A549 (cell line): ENCODE data around the gene SPRYD3. TPM values are rescaled to one million over a fixed set of nuclear protein-coding genes. Genes with fewer than 3 reads are reported as not detected.

Experiments used
- ATAC-seq, 2 experiments: fragments of 200-7000 bp in 1 of 2; fragments of >200 bp in 1 of 2; cut with Nextera tagmentation in 1 of 2; cut with Tn5 transposase in 1 of 2; 3 replicates each; pipeline versions ENCODE4 v1.8.0 to v1.9.1; 2018 to 2020; ENCODE audit warnings: mild to moderate bottlenecking in 1 of 2, moderate library complexity in 1 of 2
- CTCF ChIA-PET: fragments of 300-600 bp; sonication (Branson Sonifier 250); formaldehyde crosslinking; extraction: SDS; loops from one replicate; lab custom pipeline; 2021; ENCODE audit warnings: antibody characterized with exemption, inconsistent platforms; lab: Yijun Ruan, JAX
- POLR2A ChIA-PET: fragments of 350-600 bp; formaldehyde crosslinking; extraction: SDS; loops from one replicate; lab custom pipeline; 2021; ENCODE audit warnings: antibody characterized with exemption, inconsistent platforms; lab: Yijun Ruan, JAX
- DNase-seq, 2 experiments: peaks; one replicate each; pipeline versions ENCODE4 v3.0.0 to v3.0.0-alpha.2; 2011 to 2016; ENCODE audit warnings: low read depth in 1 of 2, low spot score in 1 of 2
- FAIRE-seq: peaks from 2 replicates; lab custom pipeline; 2011; peaks lifted over from hg19 to GRCh38; lab: Jason Lieb, UNC
- H3K27ac ChIP-seq, 2 experiments: fragments of >200 bp; sonication (Bioruptor Twin); formaldehyde crosslinking; 3 replicates each; pipeline ENCODE4 v1.5.1; 2016 to 2017
- H3K4me1 ChIP-seq: fragments of >200 bp; sonication (Bioruptor Twin); formaldehyde crosslinking; 3 replicates; pipeline ENCODE4 v1.6.1; 2016
- H3K4me2 ChIP-seq: fragments of >200 bp; sonication (Bioruptor Twin); formaldehyde crosslinking; 3 replicates; pipeline ENCODE4 v1.6.1; 2016
- H3K4me3 ChIP-seq: fragments of >200 bp; sonication (Bioruptor Twin); formaldehyde crosslinking; 3 replicates; pipeline ENCODE4 v1.5.1; 2016
- H3K9me3 ChIP-seq: fragments of >200 bp; sonication (Bioruptor Twin); formaldehyde crosslinking; 3 replicates; pipeline ENCODE4 v1.6.1; 2016
- BCL3 ChIP-seq: fragments of >200 bp; sonication (Bioruptor Twin); formaldehyde crosslinking; IDR thresholded peaks from 3 replicates; pipeline ENCODE4 v1.6.1; 2016
- BHLHE40 ChIP-seq: IDR thresholded peaks from 2 replicates; pipeline ENCODE4 v1.6.1; 2012; ENCODE audit warnings: low read depth, low read length, inconsistent platforms
- E2F6 ChIP-seq: IDR thresholded peaks from 2 replicates; pipeline ENCODE4 v1.6.1; 2012; ENCODE audit warnings: low read depth, borderline replicate concordance
- ESRRA ChIP-seq: fragments of 150-350 bp; IDR thresholded peaks from 2 replicates; pipeline ENCODE4 v1.6.1; 2014; ENCODE audit warnings: mild to moderate bottlenecking, low read length, borderline replicate concordance
- HDAC2 ChIP-seq: fragments of 200-600 bp; sonication (generic); IDR thresholded peaks from 2 replicates; pipeline ENCODE4 v1.6.1; 2016
- HOXB13 ChIP-seq: fragments of 250-450 bp; sonication (Bioruptor Pico); IDR thresholded peaks from 2 replicates; pipeline ENCODE4 v1.5.0; 2020; ENCODE audit warnings: low read depth, mild to moderate bottlenecking, moderate library complexity
- HOXB5 ChIP-seq: fragments of 250-450 bp; sonication (Bioruptor Pico); IDR thresholded peaks from 2 replicates; pipeline ENCODE4 v1.5.0; 2020; ENCODE audit warnings: mild to moderate bottlenecking, moderate library complexity
- KDM1A ChIP-seq: fragments of 200-600 bp; sonication (generic); IDR thresholded peaks from 2 replicates; pipeline ENCODE4 v1.6.1; 2016; ENCODE audit warnings: low read depth, mild to moderate bottlenecking
- KDM5A ChIP-seq: fragments of 200-600 bp; sonication (generic); IDR thresholded peaks from 2 replicates; pipeline ENCODE4 v1.6.1; 2016; ENCODE audit warnings: antibody characterized with exemption, mild to moderate bottlenecking
- MAX ChIP-seq: IDR thresholded peaks from 2 replicates; pipeline ENCODE4 v1.6.1; 2012
- MAZ ChIP-seq: fragments of 150-350 bp; IDR thresholded peaks from 2 replicates; pipeline ENCODE4 v1.6.1; 2014; ENCODE audit warnings: antibody characterized with exemption, low read depth, low read length, borderline replicate concordance
- NR3C1 ChIP-seq: fragments of >200 bp; sonication (Bioruptor Twin); formaldehyde crosslinking; IDR thresholded peaks from 3 replicates; pipeline ENCODE4 v1.6.1; 2017
- PBX3 ChIP-seq: IDR thresholded peaks from 2 replicates; pipeline ENCODE4 v1.6.1; 2012
- POLR2A ChIP-seq: IDR thresholded peaks from 2 replicates; pipeline ENCODE4 v1.6.1; 2012; ENCODE audit warnings: mild to moderate bottlenecking, low read length
- RFX5 ChIP-seq: fragments of 450-650 bp; IDR thresholded peaks from 2 replicates; pipeline ENCODE4 v1.7.1; 2014; ENCODE audit warnings: antibody characterized with exemption, mild to moderate bottlenecking, moderate library complexity
- SMC3 ChIP-seq: fragments of >200 bp; sonication (Bioruptor Twin); formaldehyde crosslinking; IDR thresholded peaks from 3 replicates; pipeline ENCODE4 v1.6.1; 2018; ENCODE audit warnings: inconsistent platforms
- SREBF2 ChIP-seq: fragments of 450-650 bp; IDR thresholded peaks from 2 replicates; pipeline ENCODE4 v1.6.1; 2014; ENCODE audit warnings: mild to moderate bottlenecking, moderate library complexity
- WGBS: methylation state at CpG from one replicate; pipeline ENCODE4 v1.1.6; 2017; ENCODE audit errors: missing lambda C conversion rate; 5-methylcytosine and 5-hydroxymethylcytosine counted together
- polyA plus RNA-seq, 4 experiments: library from polyadenylated mRNA; depleted of rRNA in 3 of 4; stranded (reverse); fragments of >200 nt; fragmentation: RNase III in 1 of 4; extraction: RNeasy Plus Mini Kit Qiagen cat#74134 plus additional on column Dnase treatment in 1 of 4; gene quantifications; 2 replicates in 3 of 4; 3 replicates in 1 of 4; pipeline ENCODE4 v1.2.3, GENCODE V29; 2011 to 2017
- TF ChIP-seq, protein P1 (sequence below): fragments of 200-600 bp; sonication (generic); IDR thresholded peaks from 2 replicates; pipeline ENCODE4 v1.6.1; 2016; ENCODE audit warnings: antibody characterized with exemption, mild to moderate bottlenecking, moderate library complexity
- TF ChIP-seq, protein P2 (sequence below): fragments of 450-650 bp; IDR thresholded peaks from 2 replicates; pipeline ENCODE4 v1.6.1; 2014; ENCODE audit warnings: antibody characterized with exemption
- TF ChIP-seq, protein P3 (sequence below): fragments of >200 bp; sonication (Bioruptor Twin); formaldehyde crosslinking; IDR thresholded peaks from 3 replicates; pipeline ENCODE4 v1.5.1; 2016

Gene SPRYD3
- polyA plus RNA-seq, 2 of the 4 experiments (the other 2 are of a cell fraction) = 17.3 to 26.8 TPM

DNA sequence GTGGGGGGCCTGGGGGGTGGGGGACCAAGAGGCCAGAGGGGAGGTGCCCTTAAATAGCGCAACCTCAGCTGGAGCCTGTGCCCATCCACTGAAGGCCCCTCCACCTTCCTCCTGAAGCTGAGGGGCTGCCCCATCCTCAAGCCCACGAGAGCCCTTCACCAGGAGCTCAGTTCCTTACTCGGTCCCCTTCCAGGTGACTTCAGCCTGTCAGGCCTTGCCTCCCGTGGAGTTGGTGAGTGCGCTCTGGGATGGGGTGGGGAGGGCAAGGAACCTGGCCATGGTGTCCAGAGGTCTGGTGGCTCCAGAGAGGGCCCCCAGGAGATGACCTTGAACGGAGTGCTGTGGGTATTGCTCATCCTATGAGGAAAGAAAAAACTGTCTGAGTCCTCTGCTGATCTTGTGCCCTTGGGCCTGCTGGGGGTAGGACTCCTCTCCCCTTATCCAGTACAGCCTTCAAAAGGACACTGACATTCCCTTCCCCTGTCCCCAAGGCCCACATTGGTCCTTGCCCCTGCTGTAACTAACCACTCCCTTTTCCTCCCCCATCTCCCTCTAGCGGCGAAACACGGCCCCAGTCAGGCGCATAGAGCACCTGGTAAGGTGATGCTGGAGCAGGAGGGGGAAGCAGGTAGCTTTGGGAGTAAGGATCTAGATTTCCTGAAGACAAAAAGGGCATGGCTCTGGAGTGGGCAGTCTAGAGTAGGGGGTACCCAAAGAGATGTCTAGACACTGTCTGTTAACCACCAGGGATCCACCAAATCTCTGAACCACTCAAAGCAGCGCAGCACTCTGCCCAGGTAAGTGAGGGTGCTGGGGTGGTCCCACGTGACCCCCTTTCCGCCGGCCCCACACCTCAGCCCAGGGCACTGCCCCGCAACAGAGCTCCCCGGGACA, 25.7 kb downstream of the SPRYD3 start:
- WGBS = 22% methylated on average over 14 of the region's 16 CpGs

GRCh38 chr12:53052419-53053217, 26.6 kb downstream of the SPRYD3 start:
- Histone ChIP-seq H3K27ac (peak overlapping the region; percentile 99), H3K9me3 (no peaks in the 10 kb centered on the region), H3K4me1 (peaks cover 70% of the 10 kb centered on the region), H3K4me3 (peak overlapping the region; percentile 58), H3K4me2 (peak overlapping the region; percentile 93)
- no peak for FAIRE-seq
- ChIA-PET POLR2A (interaction anchor here (0.6 to 3.2 kb wide), 4 partner anchors 10 to 69 kb away, joined by 3 to 9 read pairs (median 4); partner anchors contain the start of gene EIF4B), CTCF (interaction anchor here (0.6 to 45.5 kb wide), 11 partner anchors 9 to 146 kb away, joined by 3 to 1424 read pairs (median 5); partner anchors contain the start of genes IGFBP6, SOAT2 and SPRYD3)
- peak in 1 of 2 experiments; percentile 34; a peak in 3 of 6 replicates for ATAC-seq
- DNase-seq = peak in 1 of 2 experiments; percentile 77
- WGBS = 32% methylated on average over 6 of the region's 11 CpGs
- TF ChIP-seq MAZ = no peak
- no peak for TF ChIP-seq KDM5A
- no peak for TF ChIP-seq NR3C1
- no peak for TF ChIP-seq POLR2A
- TF ChIP-seq, protein P1, sequence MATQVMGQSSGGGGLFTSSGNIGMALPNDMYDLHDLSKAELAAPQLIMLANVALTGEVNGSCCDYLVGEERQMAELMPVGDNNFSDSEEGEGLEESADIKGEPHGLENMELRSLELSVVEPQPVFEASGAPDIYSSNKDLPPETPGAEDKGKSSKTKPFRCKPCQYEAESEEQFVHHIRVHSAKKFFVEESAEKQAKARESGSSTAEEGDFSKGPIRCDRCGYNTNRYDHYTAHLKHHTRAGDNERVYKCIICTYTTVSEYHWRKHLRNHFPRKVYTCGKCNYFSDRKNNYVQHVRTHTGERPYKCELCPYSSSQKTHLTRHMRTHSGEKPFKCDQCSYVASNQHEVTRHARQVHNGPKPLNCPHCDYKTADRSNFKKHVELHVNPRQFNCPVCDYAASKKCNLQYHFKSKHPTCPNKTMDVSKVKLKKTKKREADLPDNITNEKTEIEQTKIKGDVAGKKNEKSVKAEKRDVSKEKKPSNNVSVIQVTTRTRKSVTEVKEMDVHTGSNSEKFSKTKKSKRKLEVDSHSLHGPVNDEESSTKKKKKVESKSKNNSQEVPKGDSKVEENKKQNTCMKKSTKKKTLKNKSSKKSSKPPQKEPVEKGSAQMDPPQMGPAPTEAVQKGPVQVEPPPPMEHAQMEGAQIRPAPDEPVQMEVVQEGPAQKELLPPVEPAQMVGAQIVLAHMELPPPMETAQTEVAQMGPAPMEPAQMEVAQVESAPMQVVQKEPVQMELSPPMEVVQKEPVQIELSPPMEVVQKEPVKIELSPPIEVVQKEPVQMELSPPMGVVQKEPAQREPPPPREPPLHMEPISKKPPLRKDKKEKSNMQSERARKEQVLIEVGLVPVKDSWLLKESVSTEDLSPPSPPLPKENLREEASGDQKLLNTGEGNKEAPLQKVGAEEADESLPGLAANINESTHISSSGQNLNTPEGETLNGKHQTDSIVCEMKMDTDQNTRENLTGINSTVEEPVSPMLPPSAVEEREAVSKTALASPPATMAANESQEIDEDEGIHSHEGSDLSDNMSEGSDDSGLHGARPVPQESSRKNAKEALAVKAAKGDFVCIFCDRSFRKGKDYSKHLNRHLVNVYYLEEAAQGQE = no peak
- no peak for TF ChIP-seq HOXB13 (CRISPR knock-in tag)
- TF ChIP-seq HOXB5 = no peak
- TF ChIP-seq BHLHE40 = no peak
- TF ChIP-seq SMC3 = no peak
- no peak for TF ChIP-seq KDM1A
- TF ChIP-seq HDAC2 = no peak
- no peak for TF ChIP-seq RFX5
- peak; percentile 41; the same call in 1 of the 2 replicates for TF ChIP-seq PBX3
- TF ChIP-seq MAX = 0 out of 2 replicates have a peak, but pooled peaks have one; percentile 33
- no peak for TF ChIP-seq E2F6

More for the DNA sequence above, 25.7 kb downstream of the SPRYD3 start:
- Histone ChIP-seq H3K4me3 (peak overlapping the region; percentile 58), H3K4me1 (peaks cover 62% of the 10 kb centered on the region), H3K4me2 (peak overlapping the region; percentile 93), H3K27ac (peak overlapping the region; percentile 99), H3K9me3 (no peaks in the 10 kb centered on the region)
- no peak for FAIRE-seq
- ATAC-seq = peak; percentile 10 to 23
- CTCF ChIA-PET = interaction anchor here (0.6 to 45.5 kb wide), 16 partner anchors 8 to 234 kb away, joined by 3 to 1424 read pairs (median 4); partner anchors contain the start of genes EIF4B, IGFBP6, SOAT2 and SPRYD3
- POLR2A ChIA-PET = interaction anchor here (0.7 to 3.2 kb wide), 8 partner anchors 9 to 171 kb away, joined by 3 to 9 read pairs (median 5); partner anchors contain the start of genes EIF4B, IGFBP6 and SPRYD3
- peak in 1 of 2 experiments; percentile 70 for DNase-seq
- peak; percentile 57; the same call in 1 of the 2 replicates for TF ChIP-seq ESRRA
- 0 out of 3 replicates have a peak, but pooled peaks have one; percentile 7 for TF ChIP-seq BCL3
- TF ChIP-seq KDM1A = no peak
- TF ChIP-seq, protein P2, sequence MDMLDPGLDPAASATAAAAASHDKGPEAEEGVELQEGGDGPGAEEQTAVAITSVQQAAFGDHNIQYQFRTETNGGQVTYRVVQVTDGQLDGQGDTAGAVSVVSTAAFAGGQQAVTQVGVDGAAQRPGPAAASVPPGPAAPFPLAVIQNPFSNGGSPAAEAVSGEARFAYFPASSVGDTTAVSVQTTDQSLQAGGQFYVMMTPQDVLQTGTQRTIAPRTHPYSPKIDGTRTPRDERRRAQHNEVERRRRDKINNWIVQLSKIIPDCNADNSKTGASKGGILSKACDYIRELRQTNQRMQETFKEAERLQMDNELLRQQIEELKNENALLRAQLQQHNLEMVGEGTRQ = peak; percentile 55
- no peak for TF ChIP-seq SREBF2
- TF ChIP-seq, protein P3, sequence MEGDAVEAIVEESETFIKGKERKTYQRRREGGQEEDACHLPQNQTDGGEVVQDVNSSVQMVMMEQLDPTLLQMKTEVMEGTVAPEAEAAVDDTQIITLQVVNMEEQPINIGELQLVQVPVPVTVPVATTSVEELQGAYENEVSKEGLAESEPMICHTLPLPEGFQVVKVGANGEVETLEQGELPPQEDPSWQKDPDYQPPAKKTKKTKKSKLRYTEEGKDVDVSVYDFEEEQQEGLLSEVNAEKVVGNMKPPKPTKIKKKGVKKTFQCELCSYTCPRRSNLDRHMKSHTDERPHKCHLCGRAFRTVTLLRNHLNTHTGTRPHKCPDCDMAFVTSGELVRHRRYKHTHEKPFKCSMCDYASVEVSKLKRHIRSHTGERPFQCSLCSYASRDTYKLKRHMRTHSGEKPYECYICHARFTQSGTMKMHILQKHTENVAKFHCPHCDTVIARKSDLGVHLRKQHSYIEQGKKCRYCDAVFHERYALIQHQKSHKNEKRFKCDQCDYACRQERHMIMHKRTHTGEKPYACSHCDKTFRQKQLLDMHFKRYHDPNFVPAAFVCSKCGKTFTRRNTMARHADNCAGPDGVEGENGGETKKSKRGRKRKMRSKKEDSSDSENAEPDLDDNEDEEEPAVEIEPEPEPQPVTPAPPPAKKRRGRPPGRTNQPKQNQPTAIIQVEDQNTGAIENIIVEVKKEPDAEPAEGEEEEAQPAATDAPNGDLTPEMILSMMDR = peak; percentile 39; the same call in 2 of the 3 replicates
